HEK293T (cell line): ENCODE results near the gene UNC93B1.
"Not testable (repeated sequence)": the region's sequence is repeated elsewhere in the genome, so short reads cannot be mapped to it uniquely, and the experiment has no call there.

Experiments used
- SP1 ChIP-seq: fragments of 450-650 bp; IDR thresholded peaks from 2 replicates; pipeline ENCODE4 v1.6.1; 2017
- TARDBP ChIP-seq: fragments of 450-650 bp; IDR thresholded peaks from 2 replicates; pipeline ENCODE4 v1.6.1; 2016

DNA sequence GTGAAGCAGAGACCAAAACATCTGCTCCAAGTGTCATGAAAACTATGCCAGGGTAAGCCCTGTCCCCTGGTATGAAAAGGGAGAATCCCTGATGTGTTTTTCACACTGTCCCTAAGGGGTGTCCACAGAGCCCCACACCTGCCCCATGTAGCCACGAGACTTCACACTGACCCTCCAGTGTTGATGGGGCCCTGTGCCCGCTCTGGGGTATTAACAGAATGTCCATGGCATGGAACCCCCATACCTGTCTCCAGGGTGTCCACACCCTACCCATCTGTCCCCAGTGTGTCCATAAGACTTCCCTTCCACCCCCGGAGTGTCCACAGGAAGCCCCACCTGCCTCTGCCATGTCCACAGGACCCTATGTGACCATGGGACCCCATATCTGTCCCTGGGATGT is 8.8 kb downstream of the UNC93B1 start:
- TF ChIP-seq TARDBP, SP1: not testable (repeated sequence)
